ENCODE measurements around the gene HJURP.

The HJURP gene

DNA sequence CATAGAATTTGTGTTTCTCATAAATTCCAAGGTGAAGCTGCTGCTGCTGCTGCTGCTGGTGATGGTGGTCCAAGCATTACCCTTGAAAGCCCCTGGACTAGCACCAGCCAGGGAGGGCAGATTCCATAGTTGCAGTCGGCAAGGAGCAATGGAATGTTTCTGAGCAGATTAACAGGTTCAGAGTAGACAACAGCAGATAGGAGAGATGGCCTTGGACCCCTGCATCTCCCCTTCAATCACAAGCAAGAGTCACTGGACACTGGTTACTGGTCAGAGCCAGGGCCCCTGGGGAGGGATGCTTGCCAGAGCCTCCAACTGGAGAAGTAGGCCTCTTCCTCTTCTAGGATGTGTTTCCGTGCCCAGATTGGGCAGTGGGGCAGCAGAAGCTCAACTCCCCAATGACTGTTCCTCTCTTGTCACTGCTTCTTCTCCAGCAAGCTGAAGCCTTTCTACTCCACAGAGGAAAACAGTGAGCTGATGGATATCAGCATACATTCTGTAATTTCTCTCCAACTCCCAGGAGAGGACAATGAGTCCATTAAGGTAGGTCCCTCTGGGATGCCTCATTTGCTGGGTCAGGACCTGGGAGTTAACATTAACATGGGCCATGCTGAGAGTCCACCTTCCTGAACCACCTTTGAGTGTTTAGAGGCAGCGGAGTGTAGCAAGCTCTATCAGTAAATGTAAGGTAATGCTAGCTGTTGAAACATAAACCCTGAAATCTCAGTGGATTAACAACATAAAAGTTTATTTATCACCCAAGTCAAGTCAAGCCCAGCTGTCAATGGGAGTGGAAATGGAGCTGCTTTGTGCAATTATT, 40.9 kb downstream of the HJURP start:
- DNase-seq (ENCODE audit: low spot score), result no peak

DNA sequence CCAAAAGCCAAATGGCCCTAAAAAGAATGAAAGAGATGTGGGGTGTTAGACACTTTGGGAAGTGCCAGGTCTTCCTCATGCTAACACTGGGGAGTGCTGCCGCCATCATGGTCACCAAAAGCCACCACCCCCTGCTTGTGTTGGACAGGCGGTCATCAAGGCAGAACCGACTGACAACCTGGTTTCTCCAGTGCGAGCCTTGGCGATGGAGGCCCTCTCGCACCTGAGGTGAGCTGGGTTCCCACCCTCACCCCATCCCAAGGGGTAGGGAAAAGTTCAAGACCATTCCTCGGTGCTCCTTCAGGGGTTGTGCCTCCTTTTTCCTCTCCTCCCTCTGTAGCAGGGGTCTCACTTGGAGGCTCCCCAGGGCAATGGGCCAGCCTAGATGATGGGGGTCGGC, 42.6 kb downstream of the HJURP start:
- DNase-seq (ENCODE audit: low spot score), result no peak

DNA sequence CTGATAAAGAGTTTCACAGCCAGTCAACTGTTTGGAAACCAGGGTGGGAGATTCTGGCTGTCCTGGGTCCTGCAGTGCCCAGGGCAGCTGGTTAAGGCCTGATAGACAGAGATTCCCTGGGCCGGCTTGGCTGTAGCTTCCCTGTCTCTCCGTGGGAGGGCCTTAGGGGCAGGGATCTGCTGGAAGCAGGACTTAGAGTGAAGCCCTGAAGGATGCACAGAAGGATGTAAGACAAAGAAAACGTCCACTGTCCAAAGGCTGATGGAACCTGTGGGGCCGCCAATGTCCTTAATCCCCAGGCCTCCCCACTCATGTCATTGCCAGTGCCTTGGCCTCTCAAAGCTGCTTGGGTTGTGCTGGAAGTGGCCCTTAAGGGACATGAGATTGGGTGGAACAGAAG, 43.2 kb downstream of the HJURP start:
- DNase-seq (ENCODE audit: low spot score), result no peak

DNA sequence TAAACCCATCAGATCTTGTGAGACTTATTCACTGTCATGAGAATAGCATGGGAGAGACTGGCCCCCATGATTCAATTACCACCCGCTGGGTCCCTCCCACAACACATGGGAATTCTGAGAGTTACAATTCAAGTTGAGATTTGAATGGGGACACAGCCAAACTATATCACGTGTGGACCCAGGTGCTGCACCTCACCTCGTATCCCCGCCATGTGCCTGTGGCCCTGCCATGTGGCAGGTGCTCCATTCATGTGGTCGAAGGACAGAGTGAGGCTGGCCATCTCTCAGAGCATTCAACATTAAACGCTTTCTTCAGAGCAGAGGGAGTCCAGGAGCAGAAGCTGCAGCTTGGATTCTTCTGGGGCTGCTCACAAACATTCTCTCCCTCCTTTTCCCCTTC, 44.0 kb downstream of the HJURP start:
- DNase-seq (ENCODE audit: low spot score), result no peak

DNA sequence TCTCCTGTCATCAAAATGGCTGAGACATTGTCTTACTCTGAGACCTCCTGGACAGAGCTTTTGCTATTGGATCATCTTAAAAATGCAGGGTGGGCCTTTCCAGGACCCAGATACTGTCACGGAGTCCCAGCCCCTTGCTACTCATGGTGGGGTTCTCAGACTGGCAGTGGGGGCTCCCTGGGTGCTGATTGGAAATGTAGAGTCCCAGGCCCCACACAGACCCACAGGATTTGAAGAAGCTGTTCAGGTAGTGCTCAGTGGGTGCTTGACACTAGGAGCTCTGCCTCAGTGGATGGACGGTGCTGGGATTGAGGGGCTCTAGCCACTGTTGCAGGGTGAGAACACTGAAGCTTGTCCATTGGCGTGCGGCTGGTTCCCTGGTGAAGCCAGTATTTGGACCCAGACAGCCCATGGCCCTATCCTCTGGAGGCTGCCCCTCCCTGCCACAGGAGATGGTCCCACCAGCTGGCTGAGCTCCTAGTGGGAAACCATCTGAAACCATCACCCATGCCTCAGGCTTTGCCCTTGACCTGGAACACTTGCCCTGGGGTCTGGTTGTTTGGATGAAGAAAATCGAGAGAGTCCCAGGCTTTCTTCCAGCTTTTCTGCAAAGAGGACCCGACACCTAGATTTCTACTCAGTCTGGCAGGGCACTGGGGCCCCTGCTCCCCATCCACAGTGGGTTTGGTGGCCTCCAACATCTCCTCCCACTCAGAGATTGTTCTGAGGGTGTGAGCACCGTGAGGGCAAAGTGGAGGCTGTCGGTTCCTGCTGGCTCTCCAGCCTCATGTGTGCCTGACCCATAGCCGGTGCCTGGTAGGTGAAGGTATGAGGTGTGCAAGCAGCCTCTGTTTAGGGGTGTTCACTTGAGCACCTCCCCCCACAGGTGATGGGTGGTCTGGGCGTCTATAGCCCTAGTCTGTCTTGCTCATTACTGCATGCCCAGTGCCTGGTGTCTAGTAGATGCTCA, 46.1 kb downstream of the HJURP start:
- no peak for DNase-seq (ENCODE audit: low spot score)

DNA sequence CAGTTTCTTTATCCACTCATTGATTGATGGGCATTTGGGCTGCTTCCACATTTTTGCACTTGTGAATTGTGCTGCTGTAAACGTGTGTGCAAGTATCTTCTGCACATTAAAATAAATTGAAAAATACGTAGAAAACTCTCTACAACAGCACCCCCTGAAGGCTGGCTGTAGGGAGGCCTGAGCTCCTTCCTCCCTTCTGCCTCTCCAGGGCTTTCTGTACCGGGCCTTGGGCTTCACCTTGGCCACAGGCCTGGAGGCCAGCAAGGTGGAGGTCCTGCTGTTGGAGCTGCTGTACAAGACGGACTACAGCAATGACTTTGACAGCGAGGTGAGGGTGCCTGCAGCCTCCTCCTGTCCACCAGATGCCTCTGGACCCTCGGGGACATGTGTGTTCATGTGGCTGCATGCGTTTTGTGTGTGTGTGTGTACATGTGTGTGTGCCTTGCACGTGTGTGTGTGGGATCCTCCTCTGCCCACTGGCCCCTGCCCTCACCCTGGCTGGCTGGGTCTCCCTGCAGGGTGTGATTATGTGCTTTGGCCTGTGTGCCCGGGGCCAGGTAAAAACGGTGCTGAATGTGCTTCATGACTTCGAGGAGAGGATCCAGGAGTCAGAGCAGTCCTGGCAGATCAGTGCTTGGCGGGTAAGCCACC, 47.0 kb downstream of the HJURP start:
- no peak for DNase-seq (ENCODE audit: low spot score)

DNA sequence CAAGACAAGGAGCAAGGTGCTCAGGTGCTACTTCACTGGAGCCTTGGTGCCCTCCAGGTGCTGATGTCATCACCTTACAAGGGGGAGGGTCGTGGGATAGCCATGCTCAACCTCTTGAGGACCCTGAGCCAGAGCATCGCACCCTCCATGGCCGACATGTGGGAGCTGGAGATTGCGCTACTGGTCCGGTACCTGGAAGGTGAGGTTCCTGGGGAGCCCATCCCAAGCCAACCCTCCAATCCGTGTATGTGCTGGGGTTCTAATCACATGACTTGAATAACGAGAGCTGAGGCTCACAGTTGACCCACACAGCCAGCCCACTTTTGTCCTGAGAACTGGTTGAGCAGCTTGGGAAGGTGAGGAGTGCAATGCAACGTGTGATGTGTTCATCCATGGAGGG, 50.3 kb downstream of the HJURP start:
- no peak for DNase-seq (ENCODE audit: low spot score)

DNA sequence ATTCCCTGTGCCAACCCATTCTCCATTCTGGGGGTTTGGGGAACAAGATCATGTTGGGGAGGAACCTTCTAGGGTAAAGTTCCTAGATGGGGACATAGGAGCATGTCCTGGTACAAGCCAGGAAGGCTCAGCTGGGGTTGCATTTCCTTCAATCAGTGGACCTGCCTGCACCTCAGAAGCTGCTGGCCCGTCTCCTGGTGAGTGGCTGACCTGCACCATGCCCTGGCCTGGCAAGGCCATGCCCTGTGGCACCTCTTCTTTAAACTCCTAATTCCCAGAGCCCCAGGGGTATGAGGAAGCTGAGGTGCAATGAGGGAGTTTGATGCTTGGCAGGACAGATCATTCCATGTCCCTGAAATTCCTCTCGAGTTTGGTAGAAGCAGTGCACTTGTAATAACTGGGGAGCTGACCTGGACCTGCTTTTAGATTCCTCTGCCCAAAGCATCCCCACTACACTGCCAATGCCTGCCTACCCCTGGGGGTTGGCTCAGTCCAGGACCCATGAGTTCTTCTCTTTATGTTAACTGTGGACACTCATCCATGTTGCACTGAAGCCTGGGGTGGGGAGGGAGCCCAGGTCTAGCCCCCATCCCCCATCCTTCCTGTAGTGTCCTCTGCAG, 50.9 kb downstream of the HJURP start:
- no peak for DNase-seq (ENCODE audit: low spot score)

DNA sequence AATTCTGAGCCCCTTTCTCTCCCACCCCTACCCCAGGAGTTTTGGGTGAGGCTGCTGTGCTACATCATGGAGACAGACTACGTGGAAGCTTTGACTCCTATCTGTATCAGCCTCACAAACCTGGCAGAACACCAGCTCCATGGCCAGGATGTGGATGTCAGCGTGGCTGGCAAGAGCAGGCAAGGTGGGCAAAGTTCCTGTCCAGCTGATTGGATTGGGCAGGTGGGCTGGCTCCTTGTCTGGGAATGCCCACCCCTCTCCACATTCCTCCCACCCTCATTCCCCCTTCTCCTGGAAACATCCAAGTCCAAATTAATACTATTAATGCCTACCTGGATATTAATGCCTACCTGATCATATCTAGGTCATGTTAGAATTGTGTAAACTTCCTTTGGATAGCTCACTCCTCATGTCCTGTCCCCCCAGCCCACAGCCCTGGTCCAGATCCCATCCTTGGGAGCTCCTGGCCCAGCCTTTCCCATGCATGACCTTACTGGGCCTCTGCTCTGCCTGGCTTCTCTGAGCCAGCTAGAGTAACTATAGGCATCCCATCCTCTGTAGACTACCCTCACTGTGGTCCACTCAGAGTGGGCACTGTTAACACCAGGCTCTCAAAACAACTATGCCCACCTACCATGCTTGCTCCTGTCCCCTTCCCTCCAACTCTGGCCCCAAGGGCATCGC, 52.1 kb downstream of the HJURP start:
- DNase-seq (ENCODE audit: low spot score), result no peak

DNA sequence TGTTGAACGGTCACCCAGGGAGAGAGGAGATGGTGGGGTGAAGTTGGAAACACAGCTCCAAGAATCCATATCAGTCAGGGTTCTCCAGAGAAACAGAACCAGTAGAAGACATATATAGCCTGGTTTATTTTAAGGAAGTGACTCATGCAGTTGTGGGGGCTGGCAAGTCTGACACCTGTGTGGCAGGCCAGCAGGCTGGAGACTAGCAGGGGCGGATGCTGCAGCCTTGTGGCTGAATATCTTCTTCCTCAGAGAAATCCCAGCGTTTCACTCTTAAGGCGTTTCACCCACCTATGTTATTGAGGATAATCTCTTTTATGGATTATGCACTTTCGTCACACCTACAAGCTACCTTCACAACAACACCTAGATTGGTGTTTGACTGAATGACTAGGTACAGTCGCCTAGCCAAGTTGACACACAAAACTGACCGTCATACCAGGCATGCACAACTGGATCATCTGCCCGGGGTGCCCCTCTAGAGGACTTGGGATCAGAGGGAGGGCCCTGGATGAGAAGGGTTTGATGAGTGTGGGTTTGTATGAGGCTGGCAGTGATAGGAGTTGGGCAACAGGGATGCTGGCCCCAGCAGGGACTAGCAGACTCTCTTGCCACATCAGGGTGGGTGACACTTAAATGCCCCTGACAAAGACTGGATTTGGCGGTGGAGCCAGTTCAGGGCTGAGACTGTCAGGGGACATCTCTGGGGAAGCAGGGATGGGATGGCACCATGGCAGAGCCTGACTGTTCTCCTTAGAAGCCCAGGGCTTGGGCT, 52.8 kb downstream of the HJURP start:
- no peak for DNase-seq (ENCODE audit: low spot score)

DNA sequence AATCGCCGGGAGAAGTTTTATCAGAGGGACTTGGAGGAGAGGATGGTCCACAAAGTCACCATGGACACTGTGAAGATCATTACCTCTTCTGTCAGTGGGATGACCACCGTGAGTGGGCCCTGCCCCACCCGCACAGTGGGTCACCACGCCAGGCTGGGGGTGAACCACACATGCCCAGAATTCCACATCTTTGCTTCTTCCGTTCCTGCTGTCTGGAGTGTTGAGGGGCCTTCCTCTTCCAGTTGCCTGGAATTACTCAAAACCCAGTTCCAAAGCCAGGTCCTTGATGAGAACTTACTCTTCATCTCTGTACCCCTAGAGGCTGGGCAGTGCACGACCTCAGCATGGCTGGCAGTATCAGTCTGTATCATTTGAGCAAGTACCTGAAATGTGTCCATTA, 54.1 kb downstream of the HJURP start:
- DNase-seq (ENCODE audit: low spot score), result no peak

DNA sequence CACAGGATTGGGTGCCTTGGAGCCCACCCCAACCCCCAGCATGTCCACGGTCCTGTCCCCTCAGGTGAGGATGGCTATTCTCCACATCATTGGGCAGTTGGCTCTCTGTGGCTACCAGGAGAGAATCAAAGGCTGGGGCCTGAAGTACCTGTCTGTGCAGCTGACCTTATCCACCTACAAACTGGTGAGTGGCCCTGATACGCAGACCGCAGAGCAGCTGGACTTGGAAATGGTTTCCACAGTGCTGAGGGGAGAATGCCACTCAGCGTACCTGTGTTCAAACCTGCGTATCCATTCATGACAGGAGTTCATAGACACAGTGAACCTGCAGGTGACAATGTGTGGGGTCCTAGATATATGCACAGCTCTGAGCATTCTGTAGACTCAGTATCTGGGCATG, 54.6 kb downstream of the HJURP start:
- DNase-seq (ENCODE audit: low spot score), result no peak

DNA sequence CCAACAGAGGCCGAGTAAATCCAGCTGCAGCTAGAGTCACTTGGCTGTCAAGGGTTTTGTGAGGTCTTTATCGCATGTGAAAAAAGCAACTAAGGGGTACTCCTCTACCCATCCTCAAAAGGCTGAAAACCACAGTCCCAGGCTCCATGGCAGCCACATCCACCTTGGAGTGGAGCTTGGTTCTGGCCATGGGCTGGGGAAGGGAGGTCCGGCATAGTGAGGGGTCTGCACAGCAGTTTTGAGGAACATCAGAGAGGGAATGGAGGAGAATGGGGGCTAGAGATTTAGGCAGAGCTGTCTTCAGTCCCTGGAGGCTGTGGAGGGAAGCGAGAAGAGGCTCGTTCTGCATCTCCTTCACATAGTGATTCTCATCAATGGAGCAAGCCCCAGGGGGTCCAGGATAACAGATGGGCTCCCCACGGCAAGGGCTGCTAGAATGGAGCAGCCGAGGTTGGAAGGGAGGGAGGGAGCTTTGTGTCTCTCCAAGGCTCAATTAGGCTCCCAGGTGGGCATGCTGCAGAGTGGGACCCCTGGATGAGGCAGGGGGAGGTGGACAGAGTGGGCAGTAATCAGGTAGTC, 55.2 kb downstream of the HJURP start:
- DNase-seq (ENCODE audit: low spot score), result no peak

DNA sequence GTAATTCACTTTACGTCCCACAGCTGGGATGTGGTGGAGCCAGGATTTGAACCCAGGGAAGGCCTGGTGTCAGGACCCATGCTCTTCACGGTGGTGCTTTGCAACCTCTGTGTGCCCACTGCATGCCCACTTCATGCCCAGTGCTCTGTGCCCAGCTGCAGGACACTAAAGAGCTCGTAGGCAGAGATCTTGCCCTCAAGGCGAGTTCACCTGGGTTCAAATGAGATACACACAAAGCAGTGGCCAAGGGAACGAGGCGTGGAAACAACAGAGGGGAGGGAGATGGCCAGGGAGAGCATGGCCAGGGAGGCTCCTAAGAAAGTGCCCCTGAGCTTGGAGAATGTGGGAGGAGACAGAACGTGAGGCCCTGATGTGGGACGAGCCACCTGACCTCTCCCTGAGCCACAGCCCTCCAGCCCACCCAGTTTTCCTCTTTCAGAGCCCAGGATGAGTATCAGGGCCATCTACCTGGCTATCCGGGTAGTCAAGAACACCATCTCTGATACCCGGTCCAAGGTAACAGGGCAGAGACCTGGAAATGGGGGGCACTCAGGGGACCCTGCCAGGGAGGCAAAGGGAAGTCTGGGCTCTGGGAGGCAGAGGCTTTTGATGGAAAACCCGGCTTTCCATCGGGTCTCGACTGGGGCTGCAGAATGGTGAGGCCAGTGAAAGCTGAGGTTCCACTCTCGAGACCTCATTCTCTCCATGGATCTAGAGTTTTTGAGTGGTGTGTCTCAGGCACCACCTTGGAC, 55.8 kb downstream of the HJURP start:
- no peak for DNase-seq (ENCODE audit: low spot score)

DNA sequence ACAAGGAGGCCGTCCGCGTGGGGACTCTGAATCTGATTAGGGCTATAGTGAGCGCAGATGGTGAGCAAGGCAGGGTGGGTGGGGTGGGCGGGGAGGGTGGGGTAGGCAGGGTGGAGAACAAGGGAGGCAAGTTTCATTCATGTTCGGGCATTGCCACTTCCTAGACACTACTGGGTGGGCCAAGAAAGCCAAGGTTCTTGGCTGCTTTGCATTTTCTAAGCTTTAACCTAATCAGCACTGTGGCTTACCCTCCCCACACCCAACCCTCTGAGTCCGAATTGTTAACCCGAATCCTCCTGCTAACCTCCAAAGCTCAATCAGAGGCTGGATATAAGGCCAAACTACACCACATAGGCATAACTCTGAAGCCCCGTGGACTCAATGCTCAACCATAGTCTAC, 58.1 kb downstream of the HJURP start:
- no peak for DNase-seq (ENCODE audit: low spot score)

DNA sequence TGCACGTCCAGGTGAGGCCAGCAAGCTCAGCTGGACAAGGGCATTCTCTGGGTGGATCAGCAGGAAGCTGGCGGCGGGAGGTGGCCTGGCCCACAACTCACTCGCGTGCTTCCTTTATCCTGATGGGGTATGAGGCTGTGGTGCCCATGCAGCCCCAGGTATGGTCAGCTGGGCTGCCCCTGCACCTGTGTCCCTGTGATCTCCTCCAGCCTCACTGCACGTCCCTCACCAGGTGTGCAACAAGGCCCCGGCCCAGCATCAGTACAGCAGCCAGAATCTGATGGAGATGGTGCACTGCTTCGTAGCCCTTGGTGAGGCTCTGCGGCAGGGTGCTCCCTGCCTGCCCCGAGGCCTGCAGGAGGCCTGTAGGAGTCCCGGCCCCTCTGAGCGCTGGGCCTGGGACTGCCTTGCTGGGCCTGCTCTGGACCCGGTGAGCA, 58.6 kb downstream of the HJURP start:
- DNase-seq (ENCODE audit: low spot score), result no peak

DNA sequence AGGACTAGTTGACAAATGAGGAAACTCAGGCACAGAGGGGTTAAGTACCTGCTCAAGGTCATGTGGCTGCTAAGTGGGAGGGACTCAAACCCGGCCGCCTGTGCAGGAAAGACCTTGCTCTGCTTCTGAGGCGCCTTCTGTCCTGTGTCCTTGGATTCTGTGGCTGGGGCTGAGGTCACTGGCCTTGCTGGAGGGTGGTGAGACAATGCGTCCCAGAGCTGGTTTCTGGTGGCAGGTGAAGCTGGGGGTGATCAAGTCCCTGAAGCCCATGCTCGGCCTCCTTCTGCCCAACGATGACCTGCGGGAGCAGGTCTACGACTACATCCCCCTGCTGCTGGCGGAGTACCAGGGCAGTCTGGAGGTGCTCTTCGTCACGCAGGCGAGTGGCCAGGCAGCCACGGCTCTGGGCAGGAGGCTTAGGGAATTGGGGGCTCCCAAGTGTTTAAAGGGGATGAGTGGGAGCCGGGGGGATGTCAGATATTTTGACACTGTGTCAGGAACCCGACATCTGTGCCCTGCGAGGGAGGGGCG, 60.1 kb downstream of the HJURP start:
- no peak for DNase-seq (ENCODE audit: low spot score)

DNA sequence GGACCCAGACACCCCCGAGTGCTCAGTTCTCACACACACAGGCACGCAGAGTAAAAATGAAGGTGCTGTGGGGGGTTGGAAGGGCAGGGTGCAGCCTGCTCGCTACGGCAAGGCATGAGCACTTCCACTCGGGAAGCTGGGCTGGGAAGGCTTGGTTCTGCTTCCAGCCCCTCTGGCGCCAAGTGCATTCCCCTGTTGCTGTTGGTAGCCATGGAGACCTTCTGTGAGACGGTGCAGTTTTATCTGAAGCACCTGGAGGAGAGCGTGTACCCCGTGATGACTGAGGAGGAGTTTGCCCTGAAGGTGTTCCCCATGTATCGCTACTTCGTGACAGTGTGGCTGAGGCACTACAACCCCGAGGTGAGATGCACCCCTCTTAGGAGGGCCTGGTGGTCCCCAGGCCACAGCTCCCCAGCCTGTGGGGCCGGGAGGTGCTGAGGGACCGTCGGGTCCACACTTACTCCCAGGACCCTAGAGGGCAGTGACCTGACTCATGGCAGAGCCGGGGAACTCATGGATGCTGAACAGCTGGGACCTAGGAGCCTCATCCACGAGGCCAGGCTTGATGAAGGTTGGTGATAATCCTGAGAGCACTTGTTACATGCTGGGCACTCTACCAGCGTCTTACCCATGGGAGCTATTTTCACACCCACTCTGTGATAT, 60.7 kb downstream of the HJURP start:
- DNase-seq (ENCODE audit: low spot score), result no peak

DNA sequence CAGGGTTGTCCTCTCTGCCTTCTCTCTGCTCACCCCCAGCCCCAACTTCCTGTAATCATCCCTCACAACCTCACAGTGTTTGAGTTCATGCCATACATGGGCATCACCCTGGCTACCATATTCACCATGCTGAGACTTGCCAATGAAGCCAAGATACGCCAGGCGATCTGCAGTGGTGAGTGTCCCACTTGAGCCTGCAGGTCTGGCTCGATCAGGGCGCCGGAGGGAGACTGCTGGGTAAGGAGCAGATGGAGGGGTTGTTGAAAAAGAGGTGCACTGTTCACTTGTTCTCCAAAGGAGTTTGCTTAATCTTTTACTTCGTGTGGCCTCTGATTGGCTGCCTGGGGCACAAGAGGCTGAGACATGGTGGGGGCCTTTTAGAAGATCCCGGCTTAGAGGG, 61.6 kb downstream of the HJURP start:
- no peak for DNase-seq (ENCODE audit: low spot score)
